HCT116 (cell line): Measurements from ENCODE around the gene GJB5.

Experiments
- POLR2AphosphoS5 ChIP-seq: IDR thresholded peaks from 2 replicates; pipeline ENCODE4 v1.6.1; 2011; ENCODE audit warnings: mild to moderate bottlenecking, low read depth, low read length, moderate library complexity
- TF ChIP-seq, protein P1 (sequence below), 3 experiments: fragments of 200-600 bp in 1 of 3; sonication (generic) in 1 of 3; IDR thresholded peaks in 2 of 3; conservative IDR thresholded peaks in 1 of 3; 2 replicates each; pipeline ENCODE4 v1.5.1; 2012 to 2017; ENCODE audit warnings: low read depth in 2 of 3, low read length in 2 of 3, antibody characterized with exemption in 1 of 3, borderline replicate concordance in 1 of 3, control low read depth in 1 of 3, mild to moderate bottlenecking in 1 of 3, mixed read lengths in 1 of 3, mixed run types in 1 of 3, moderate library complexity in 1 of 3; ENCODE audit not compliant: insufficient read depth in 1 of 3

GRCh38 chr1:34792868-34793727 is 38.3 kb downstream of the GJB5 start, which contains the start of gene GJA4:
- no peak for TF ChIP-seq POLR2AphosphoS5
- TF ChIP-seq, protein P1, sequence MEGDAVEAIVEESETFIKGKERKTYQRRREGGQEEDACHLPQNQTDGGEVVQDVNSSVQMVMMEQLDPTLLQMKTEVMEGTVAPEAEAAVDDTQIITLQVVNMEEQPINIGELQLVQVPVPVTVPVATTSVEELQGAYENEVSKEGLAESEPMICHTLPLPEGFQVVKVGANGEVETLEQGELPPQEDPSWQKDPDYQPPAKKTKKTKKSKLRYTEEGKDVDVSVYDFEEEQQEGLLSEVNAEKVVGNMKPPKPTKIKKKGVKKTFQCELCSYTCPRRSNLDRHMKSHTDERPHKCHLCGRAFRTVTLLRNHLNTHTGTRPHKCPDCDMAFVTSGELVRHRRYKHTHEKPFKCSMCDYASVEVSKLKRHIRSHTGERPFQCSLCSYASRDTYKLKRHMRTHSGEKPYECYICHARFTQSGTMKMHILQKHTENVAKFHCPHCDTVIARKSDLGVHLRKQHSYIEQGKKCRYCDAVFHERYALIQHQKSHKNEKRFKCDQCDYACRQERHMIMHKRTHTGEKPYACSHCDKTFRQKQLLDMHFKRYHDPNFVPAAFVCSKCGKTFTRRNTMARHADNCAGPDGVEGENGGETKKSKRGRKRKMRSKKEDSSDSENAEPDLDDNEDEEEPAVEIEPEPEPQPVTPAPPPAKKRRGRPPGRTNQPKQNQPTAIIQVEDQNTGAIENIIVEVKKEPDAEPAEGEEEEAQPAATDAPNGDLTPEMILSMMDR (IDR thresholded peaks at IDR 0.05 in 2 of 3, conservative IDR thresholded peaks at IDR 0.05 in 1 of 3; ENCODE audit: borderline replicate concordance in 1 of 3, insufficient read depth in 1 of 3, low read depth in 2 of 3, low read length in 2 of 3), result no peak
